HEK293 (cell line): ENCODE results near the gene ZP4.
A peak's percentile ranks its signal among the peaks of the same experiment; 100 is the strongest.

Source experiments
- BCL11B ChIP-seq: fragments of 450-650 bp; formaldehyde crosslinking; IDR thresholded peaks from 2 replicates; pipeline ENCODE4 v1.5.1; 2016; ENCODE audit warnings: low read depth, missing biosample characterization, missing genetic modification characterization
- GLI2 ChIP-seq: fragments of 450-650 bp; formaldehyde crosslinking; IDR thresholded peaks from 2 replicates; pipeline ENCODE4; 2017; ENCODE audit warnings: missing biosample characterization, missing genetic modification characterization, low read depth, borderline replicate concordance
- PATZ1 ChIP-seq: fragments of 450-650 bp; formaldehyde crosslinking; IDR thresholded peaks from 2 replicates; pipeline ENCODE4 v1.5.1; 2016; ENCODE audit warnings: missing biosample characterization, missing genetic modification characterization
- SCRT2 ChIP-seq: fragments of 450-650 bp; formaldehyde crosslinking; IDR thresholded peaks from 2 replicates; pipeline ENCODE4 v1.5.1; 2016; ENCODE audit warnings: missing biosample characterization, missing genetic modification characterization
- SP3 ChIP-seq: fragments of 450-650 bp; formaldehyde crosslinking; IDR thresholded peaks from 2 replicates; pipeline ENCODE4 v1.5.1; 2016; ENCODE audit warnings: missing biosample characterization, missing genetic modification characterization
- SP7 ChIP-seq: fragments of 450-650 bp; formaldehyde crosslinking; IDR thresholded peaks from 2 replicates; pipeline ENCODE4 v1.5.1; 2016; ENCODE audit warnings: missing biosample characterization, missing genetic modification characterization
- ZBTB20 ChIP-seq: fragments of 450-650 bp; formaldehyde crosslinking; IDR thresholded peaks from 2 replicates; pipeline ENCODE4 v1.5.1; 2016; ENCODE audit warnings: missing biosample characterization, missing genetic modification characterization
- ZBTB44 ChIP-seq: fragments of 450-650 bp; IDR thresholded peaks from 2 replicates; pipeline ENCODE4 v1.5.1; 2018; ENCODE audit warnings: missing biosample characterization, mild to moderate bottlenecking, missing genetic modification characterization
- ZEB2 ChIP-seq: fragments of 450-650 bp; formaldehyde crosslinking; IDR thresholded peaks from 2 replicates; pipeline ENCODE4 v1.5.1; 2016; ENCODE audit warnings: missing biosample characterization, missing genetic modification characterization
- ZFP37 ChIP-seq: fragments of 450-650 bp; formaldehyde crosslinking; IDR thresholded peaks from 2 replicates; pipeline ENCODE4 v1.5.1; 2016; ENCODE audit warnings: missing biosample characterization, missing genetic modification characterization
- ZNF114 ChIP-seq: fragments of 450-650 bp; formaldehyde crosslinking; IDR thresholded peaks from 2 replicates; pipeline ENCODE4 v1.5.0; 2017; ENCODE audit warnings: missing biosample characterization, missing genetic modification characterization
- ZNF140 ChIP-seq: fragments of 450-650 bp; formaldehyde crosslinking; IDR thresholded peaks from 2 replicates; pipeline ENCODE4 v1.5.1; 2016; ENCODE audit warnings: missing biosample characterization, missing genetic modification characterization
- ZNF266 ChIP-seq: fragments of 450-650 bp; formaldehyde crosslinking; IDR thresholded peaks from 2 replicates; pipeline ENCODE4 v1.5.1; 2016; ENCODE audit warnings: missing biosample characterization, missing genetic modification characterization, low read depth
- ZNF513 ChIP-seq: fragments of 450-650 bp; IDR thresholded peaks from 2 replicates; pipeline ENCODE4 v1.5.1; 2018; ENCODE audit warnings: missing biosample characterization, missing genetic modification characterization
- ZNF518A ChIP-seq: fragments of 450-650 bp; formaldehyde crosslinking; conservative IDR thresholded peaks from 2 replicates; pipeline ENCODE4 v1.5.1; 2016; ENCODE audit warnings: low read depth, missing biosample characterization, missing genetic modification characterization
- ZNF561 ChIP-seq: fragments of 450-650 bp; IDR thresholded peaks from 2 replicates; pipeline ENCODE4 v1.5.1; 2018; ENCODE audit warnings: missing biosample characterization, missing genetic modification characterization, borderline replicate concordance
- ZNF610 ChIP-seq: fragments of 450-650 bp; formaldehyde crosslinking; IDR thresholded peaks from 2 replicates; pipeline ENCODE4 v1.5.1; 2016; ENCODE audit warnings: missing biosample characterization, missing genetic modification characterization, borderline replicate concordance
- ZNF629 ChIP-seq: fragments of 450-650 bp; formaldehyde crosslinking; IDR thresholded peaks from 2 replicates; pipeline ENCODE4 v1.5.1; 2017; ENCODE audit warnings: missing biosample characterization, missing genetic modification characterization
- ZNF837 ChIP-seq: fragments of 450-650 bp; formaldehyde crosslinking; IDR thresholded peaks from 2 replicates; pipeline ENCODE4 v1.5.1; 2016; ENCODE audit warnings: missing biosample characterization, missing genetic modification characterization
- TF ChIP-seq, protein P1 (sequence below): fragments of 450-650 bp; formaldehyde crosslinking; IDR thresholded peaks from 2 replicates; pipeline ENCODE4 v1.5.1; 2016; ENCODE audit warnings: missing biosample characterization, missing genetic modification characterization
- TF ChIP-seq, protein P2 (sequence below): fragments of 450-650 bp; formaldehyde crosslinking; conservative IDR thresholded peaks from 2 replicates; pipeline ENCODE4 v1.5.1; 2016; ENCODE audit warnings: low read depth, missing biosample characterization, missing genetic modification characterization

Gene ZP4

GRCh38 chr1:237864338-237865244 is 26.1 kb downstream of the ZP4 start (continued):
- TF ChIP-seq, protein P1, sequence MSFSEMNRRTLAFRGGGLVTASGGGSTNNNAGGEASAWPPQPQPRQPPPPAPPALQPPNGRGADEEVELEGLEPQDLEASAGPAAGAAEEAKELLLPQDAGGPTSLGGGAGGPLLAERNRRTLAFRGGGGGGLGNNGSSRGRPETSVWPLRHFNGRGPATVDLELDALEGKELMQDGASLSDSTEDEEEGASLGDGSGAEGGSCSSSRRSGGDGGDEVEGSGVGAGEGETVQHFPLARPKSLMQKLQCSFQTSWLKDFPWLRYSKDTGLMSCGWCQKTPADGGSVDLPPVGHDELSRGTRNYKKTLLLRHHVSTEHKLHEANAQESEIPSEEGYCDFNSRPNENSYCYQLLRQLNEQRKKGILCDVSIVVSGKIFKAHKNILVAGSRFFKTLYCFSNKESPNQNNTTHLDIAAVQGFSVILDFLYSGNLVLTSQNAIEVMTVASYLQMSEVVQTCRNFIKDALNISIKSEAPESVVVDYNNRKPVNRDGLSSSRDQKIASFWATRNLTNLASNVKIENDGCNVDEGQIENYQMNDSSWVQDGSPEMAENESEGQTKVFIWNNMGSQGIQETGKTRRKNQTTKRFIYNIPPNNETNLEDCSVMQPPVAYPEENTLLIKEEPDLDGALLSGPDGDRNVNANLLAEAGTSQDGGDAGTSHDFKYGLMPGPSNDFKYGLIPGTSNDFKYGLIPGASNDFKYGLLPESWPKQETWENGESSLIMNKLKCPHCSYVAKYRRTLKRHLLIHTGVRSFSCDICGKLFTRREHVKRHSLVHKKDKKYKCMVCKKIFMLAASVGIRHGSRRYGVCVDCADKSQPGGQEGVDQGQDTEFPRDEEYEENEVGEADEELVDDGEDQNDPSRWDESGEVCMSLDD (tag by site-specific recombination) = no peak
- TF ChIP-seq ZEB2 (tag by site-specific recombination) (peak; percentile 63; the same call in 1 of the 2 replicates), ZNF140 (no peak), ZNF518A (tag by site-specific recombination) (no peak; the same call in 1 of the 2 replicates), BCL11B (peak; percentile 99), ZNF837 (tag by site-specific recombination) (no peak), ZNF561 (peak; percentile 77; the same call in 1 of the 2 replicates), ZBTB20 (no peak), ZNF629 (tag by site-specific recombination) (peak; percentile 26; the same call in 1 of the 2 replicates), ZNF610 (tag by site-specific recombination) (no peak), ZNF114 (no peak), ZFP37 (tag by site-specific recombination) (peak; percentile 71; the same call in 1 of the 2 replicates), ZNF513 (tag by site-specific recombination) (no peak), GLI2 (tag by site-specific recombination) (no peak), SP7 (tag by site-specific recombination) (peak; percentile 78), PATZ1 (tag by site-specific recombination) (peak; percentile 44; the same call in 1 of the 2 replicates), SP3 (no peak), ZBTB44 (tag by site-specific recombination) (no peak), ZNF266 (tag by site-specific recombination) (no peak), SCRT2 (tag by site-specific recombination) (peak; percentile 56; the same call in 1 of the 2 replicates)
- TF ChIP-seq, protein P2, sequence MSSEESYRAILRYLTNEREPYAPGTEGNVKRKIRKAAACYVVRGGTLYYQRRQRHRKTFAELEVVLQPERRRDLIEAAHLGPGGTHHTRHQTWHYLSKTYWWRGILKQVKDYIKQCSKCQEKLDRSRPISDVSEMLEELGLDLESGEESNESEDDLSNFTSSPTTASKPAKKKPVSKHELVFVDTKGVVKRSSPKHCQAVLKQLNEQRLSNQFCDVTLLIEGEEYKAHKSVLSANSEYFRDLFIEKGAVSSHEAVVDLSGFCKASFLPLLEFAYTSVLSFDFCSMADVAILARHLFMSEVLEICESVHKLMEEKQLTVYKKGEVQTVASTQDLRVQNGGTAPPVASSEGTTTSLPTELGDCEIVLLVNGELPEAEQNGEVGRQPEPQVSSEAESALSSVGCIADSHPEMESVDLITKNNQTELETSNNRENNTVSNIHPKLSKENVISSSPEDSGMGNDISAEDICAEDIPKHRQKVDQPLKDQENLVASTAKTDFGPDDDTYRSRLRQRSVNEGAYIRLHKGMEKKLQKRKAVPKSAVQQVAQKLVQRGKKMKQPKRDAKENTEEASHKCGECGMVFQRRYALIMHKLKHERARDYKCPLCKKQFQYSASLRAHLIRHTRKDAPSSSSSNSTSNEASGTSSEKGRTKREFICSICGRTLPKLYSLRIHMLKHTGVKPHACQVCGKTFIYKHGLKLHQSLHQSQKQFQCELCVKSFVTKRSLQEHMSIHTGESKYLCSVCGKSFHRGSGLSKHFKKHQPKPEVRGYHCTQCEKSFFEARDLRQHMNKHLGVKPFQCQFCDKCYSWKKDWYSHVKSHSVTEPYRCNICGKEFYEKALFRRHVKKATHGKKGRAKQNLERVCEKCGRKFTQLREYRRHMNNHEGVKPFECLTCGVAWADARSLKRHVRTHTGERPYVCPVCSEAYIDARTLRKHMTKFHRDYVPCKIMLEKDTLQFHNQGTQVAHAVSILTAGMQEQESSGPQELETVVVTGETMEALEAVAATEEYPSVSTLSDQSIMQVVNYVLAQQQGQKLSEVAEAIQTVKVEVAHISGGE = no peak
